Fibroblast of lung (primary cell): ENCODE data around the gene GPR25.

Experiments used
- EZH2 ChIP-seq: IDR thresholded peaks from 2 replicates; pipeline ENCODE4 v1.5.1; 2012; ENCODE audit warnings: low read length, control low read depth, mild to moderate bottlenecking; ENCODE audit errors: missing control alignments
- TF ChIP-seq, protein P1 (sequence below), 2 donors: IDR thresholded peaks in 1 of 2; conservative IDR thresholded peaks in 1 of 2; 1 replicate in 1 of 2; 2 replicates in 1 of 2; pipeline ENCODE4 v1.5.1; 2011 to 2012; ENCODE audit warnings: low read length in 2 of 2, control low read depth in 1 of 2, inconsistent platforms in 1 of 2, low read depth in 1 of 2, mild to moderate bottlenecking in 1 of 2

DNA sequence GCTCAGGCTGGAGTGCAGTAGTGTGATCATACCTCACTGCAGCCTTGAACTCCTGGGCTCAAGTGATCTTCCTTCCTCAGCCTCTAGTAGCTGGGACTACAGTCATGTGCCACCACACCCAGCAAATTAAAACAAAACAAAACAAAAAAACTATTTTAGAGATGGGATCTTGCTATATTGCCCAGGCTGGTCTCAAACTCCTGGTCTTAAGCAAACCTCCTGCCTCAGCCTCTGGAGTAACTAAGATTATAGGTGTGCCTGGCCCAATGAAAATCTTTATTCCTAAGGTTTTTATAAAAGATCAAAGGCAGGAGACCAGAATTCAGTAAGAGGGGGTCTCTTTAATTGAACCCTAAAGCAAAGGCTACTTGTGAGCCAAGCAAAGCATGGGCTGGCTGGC lies 32.0 kb downstream of the GPR25 start:
- TF ChIP-seq, protein P1, sequence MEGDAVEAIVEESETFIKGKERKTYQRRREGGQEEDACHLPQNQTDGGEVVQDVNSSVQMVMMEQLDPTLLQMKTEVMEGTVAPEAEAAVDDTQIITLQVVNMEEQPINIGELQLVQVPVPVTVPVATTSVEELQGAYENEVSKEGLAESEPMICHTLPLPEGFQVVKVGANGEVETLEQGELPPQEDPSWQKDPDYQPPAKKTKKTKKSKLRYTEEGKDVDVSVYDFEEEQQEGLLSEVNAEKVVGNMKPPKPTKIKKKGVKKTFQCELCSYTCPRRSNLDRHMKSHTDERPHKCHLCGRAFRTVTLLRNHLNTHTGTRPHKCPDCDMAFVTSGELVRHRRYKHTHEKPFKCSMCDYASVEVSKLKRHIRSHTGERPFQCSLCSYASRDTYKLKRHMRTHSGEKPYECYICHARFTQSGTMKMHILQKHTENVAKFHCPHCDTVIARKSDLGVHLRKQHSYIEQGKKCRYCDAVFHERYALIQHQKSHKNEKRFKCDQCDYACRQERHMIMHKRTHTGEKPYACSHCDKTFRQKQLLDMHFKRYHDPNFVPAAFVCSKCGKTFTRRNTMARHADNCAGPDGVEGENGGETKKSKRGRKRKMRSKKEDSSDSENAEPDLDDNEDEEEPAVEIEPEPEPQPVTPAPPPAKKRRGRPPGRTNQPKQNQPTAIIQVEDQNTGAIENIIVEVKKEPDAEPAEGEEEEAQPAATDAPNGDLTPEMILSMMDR (conservative IDR thresholded peaks at IDR 0.05 in 1 of 2, IDR thresholded peaks at IDR 0.05 in 1 of 2; ENCODE audit: low read depth in 1 of 2, low read length in 2 of 2) = no peak
- no peak for TF ChIP-seq EZH2
